ENCODE results near the gene RPL6.

The RPL6 gene

GRCh38 chr12:112375105-112375504, 34.3 kb downstream of the RPL6 start:
- in situ Hi-C loops (cut with HindIII; ENCODE audit: low sequenced_read_pairs): no loop called here
- no peak for DNase-seq (ENCODE audit: low read depth)
- TF ChIP-seq CTCF (IDR thresholded peaks at IDR 0.05; ENCODE audit: low read depth, low read length, missing control alignments): no peak
- H3K4me3 ChIP-seq (ENCODE audit: low read depth, low read length): no peak overlapping the region

- in situ Hi-C loops (cut with HindIII; ENCODE audit: low sequenced_read_pairs): no loop called here
- no peak for DNase-seq (ENCODE audit: low read depth)
- TF ChIP-seq CTCF (IDR thresholded peaks at IDR 0.05; ENCODE audit: low read depth, low read length, missing control alignments): no peak
Observed at GRCh38 chr12:112374166-112374740, 35.2 kb downstream of the RPL6 start.

GRCh38 chr12:112370868-112371510, 38.4 kb downstream of the RPL6 start:
- no peak for DNase-seq (ENCODE audit: low read depth)
- H3K4me3 ChIP-seq (ENCODE audit: low read depth, low read length): no peak overlapping the region
- no peak for TF ChIP-seq CTCF (IDR thresholded peaks at IDR 0.05; ENCODE audit: low read depth, low read length, missing control alignments)
- in situ Hi-C loops (cut with HindIII; ENCODE audit: low sequenced_read_pairs): no loop called here

More at GRCh38 chr12:112374166-112374740, 35.2 kb downstream of the RPL6 start:
- H3K4me3 ChIP-seq (ENCODE audit: low read depth, low read length): no peak overlapping the region

- H3K4me3 ChIP-seq (ENCODE audit: low read depth, low read length): no peak overlapping the region
- in situ Hi-C loops (cut with HindIII; ENCODE audit: low sequenced_read_pairs): no loop called here
- TF ChIP-seq CTCF (IDR thresholded peaks at IDR 0.05; ENCODE audit: low read depth, low read length, missing control alignments): no peak
- DNase-seq (ENCODE audit: low read depth): no peak
Observed at GRCh38 chr12:112370199-112370598, 39.2 kb downstream of the RPL6 start.

GRCh38 chr12:112368856-112369255, 40.5 kb downstream of the RPL6 start:
- in situ Hi-C loops (cut with HindIII; ENCODE audit: low sequenced_read_pairs): no loop called here
- no peak for TF ChIP-seq CTCF (IDR thresholded peaks at IDR 0.05; ENCODE audit: low read depth, low read length, missing control alignments)
- H3K4me3 ChIP-seq (ENCODE audit: low read depth, low read length): no peak overlapping the region
- no peak for DNase-seq (ENCODE audit: low read depth)

- no peak for DNase-seq (ENCODE audit: low read depth)
- H3K4me3 ChIP-seq (ENCODE audit: low read depth, low read length): no peak overlapping the region
- TF ChIP-seq CTCF (IDR thresholded peaks at IDR 0.05; ENCODE audit: low read depth, low read length, missing control alignments): no peak
- in situ Hi-C loops (cut with HindIII; ENCODE audit: low sequenced_read_pairs): no loop called here
Observed at GRCh38 chr12:112367965-112368364, 41.4 kb downstream of the RPL6 start.
